Neural cell (in vitro differentiated cells): Measurements from ENCODE around the gene PAX2.

Source experiments
- CTCF ChIP-seq: fragments of 450-650 bp; IDR thresholded peaks from 2 replicates; pipeline ENCODE4 v1.5.1; 2014; ENCODE audit warnings: antibody characterized with exemption, mild to moderate bottlenecking, moderate library complexity; ENCODE audit not compliant: poor library complexity, severe bottlenecking
- EZH2 ChIP-seq: fragments of 200-600, 300-800 bp; shearing (Covaris generic), sonication (generic); IDR thresholded peaks from 2 replicates; pipeline ENCODE4 v1.6.1; 2014; ENCODE audit warnings: antibody characterized with exemption, low read length, borderline replicate concordance, mild to moderate bottlenecking; ENCODE audit not compliant: insufficient read depth, poor library complexity, severe bottlenecking
- POLR2AphosphoS5 ChIP-seq: IDR thresholded peaks from 2 replicates; pipeline ENCODE4 v1.6.1; 2012
- RAD21 ChIP-seq: fragments of 450-650 bp; conservative IDR thresholded peaks from 2 replicates; pipeline ENCODE4 v1.6.1; 2014; ENCODE audit warnings: antibody characterized with exemption, mild to moderate bottlenecking, moderate library complexity
- TAF1 ChIP-seq: IDR thresholded peaks from 2 replicates; pipeline ENCODE4 v1.6.1; 2012; ENCODE audit warnings: low read depth

DNA sequence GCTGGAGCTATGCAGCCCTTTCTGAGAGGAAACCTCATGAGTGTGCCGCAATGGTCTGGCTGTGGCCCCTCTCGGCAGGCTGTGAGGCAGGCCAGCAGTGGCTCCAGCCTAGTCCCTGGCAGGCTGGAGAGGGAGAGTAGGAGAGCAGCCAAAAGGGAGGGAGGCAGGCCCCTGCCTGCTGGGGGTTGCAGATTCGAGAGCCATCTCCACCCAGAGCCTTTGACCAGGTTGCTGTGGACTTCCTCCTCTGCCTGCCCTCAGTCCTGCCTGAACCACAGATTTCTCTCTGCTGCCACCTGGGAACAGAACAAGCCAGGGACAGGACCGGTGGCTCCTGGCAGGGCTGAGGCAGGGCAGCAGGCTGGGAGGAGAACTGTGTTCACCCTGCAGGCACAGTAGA is 13.9 kb downstream of the PAX2 start:
- TF ChIP-seq POLR2AphosphoS5 (no peak), CTCF (no peak), EZH2 (no peak), RAD21 (no peak), TAF1 (no peak)
